ENCODE data around the gene HOXB2. TPM values are rescaled to one million over a fixed set of nuclear protein-coding genes. Genes with fewer than 3 reads are reported as not detected.

HOXB2 gene
- total RNA-seq, 1 donor from 2014 or later = 43.7 TPM

DNA sequence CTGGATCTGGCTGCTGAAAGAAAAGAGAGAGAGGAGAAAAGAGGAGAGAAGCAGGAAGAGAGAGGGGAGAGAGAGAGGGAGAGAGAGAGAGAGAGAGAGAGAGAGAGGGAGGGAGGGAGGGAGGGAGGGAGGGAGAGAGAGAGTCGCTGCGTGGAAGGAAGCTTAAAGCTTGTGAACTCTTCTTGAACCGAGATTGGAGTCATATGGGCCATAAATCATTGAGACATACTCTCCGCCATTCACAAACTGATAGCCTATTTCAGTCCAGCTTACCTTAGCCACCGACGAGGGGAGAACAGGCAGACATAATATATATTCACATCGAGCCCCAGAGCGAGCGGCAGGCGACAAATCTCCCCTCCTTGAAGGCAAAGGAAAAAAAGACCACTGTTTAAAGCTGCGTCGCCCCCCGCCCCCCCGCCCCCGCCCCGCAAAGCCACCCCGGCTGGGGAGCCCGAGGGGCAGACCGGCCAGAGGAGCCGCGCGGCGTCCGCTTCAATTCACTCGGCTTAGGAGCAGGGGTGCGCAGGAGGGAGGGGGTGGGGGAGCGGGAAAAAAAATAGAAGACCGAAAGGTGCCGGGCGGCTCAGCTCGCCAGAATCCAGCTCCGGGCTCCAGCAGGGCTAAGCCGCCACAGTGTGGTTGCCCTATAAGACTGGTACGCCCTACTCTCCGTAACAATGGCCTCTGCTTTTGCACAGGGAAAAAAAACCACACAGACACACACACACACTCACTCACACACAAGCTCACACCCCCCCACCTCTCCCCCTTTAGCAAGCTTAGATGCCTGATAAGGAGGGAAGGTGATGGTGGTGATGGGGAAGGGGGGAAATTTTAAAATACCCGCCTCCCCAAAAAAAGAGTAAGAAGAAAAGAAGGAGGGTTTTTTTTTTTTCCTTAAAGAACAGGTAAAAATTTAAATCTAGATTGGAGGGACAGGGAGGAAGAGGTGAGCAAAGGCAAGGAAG, 10.6 kb upstream of the HOXB2 start:
- peak overlapping the region; percentile 50 for H3K4me3 ChIP-seq (ENCODE audit: low read depth, low read length)

DNA sequence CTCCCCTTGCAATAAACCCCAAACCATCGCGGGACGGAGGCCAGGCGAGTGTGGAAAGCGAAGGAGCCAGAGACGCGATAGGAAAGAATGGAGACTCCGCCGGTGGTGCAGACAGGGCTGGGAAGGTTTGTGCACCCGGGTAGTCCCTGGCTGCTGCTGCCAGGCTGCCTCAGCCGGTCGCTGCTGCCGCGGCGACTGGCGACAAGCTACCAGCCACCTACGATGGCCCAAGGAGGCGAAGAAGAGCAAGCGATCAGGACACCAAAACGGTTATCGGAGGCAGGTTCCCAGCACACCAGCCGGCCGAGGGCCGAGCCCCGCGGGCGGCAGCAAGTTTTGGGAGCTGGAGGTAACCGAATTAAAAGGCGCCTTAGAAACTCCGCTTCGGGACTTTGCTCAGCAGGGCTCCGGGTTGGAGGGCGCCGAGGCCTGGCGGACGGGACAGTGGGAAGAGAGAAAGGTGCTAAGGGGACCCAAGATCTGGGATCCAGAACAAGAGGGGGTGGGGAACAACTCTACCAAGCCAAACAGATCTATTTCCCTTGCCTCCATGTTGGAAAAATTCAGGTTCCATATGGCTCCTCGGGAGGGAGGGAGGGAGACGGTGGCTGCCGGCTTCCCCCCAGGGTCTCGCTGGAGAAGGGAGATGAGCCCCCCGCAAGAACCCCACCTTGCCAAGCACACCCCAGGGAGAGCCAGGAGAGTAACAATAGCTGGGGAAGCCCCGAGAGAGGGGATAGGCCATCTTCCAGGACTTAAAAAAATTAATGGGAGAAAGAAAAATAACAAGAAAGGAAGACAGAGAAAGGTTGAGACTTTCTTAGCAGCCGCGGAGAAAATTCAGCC, 9.7 kb upstream of the HOXB2 start:
- peak overlapping the region; percentile 50 for H3K4me3 ChIP-seq (ENCODE audit: low read depth, low read length)
- no peak for DNase-seq (ENCODE audit: low read depth)
- TF ChIP-seq, protein P1, sequence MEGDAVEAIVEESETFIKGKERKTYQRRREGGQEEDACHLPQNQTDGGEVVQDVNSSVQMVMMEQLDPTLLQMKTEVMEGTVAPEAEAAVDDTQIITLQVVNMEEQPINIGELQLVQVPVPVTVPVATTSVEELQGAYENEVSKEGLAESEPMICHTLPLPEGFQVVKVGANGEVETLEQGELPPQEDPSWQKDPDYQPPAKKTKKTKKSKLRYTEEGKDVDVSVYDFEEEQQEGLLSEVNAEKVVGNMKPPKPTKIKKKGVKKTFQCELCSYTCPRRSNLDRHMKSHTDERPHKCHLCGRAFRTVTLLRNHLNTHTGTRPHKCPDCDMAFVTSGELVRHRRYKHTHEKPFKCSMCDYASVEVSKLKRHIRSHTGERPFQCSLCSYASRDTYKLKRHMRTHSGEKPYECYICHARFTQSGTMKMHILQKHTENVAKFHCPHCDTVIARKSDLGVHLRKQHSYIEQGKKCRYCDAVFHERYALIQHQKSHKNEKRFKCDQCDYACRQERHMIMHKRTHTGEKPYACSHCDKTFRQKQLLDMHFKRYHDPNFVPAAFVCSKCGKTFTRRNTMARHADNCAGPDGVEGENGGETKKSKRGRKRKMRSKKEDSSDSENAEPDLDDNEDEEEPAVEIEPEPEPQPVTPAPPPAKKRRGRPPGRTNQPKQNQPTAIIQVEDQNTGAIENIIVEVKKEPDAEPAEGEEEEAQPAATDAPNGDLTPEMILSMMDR (conservative IDR thresholded peaks at IDR 0.05; ENCODE audit: low read depth, low read length) = no peak

More for the DNA sequence above, 10.6 kb upstream of the HOXB2 start:
- no peak for DNase-seq (ENCODE audit: low read depth)
- TF ChIP-seq, protein P1 (conservative IDR thresholded peaks at IDR 0.05; ENCODE audit: low read depth, low read length) = no peak

DNA sequence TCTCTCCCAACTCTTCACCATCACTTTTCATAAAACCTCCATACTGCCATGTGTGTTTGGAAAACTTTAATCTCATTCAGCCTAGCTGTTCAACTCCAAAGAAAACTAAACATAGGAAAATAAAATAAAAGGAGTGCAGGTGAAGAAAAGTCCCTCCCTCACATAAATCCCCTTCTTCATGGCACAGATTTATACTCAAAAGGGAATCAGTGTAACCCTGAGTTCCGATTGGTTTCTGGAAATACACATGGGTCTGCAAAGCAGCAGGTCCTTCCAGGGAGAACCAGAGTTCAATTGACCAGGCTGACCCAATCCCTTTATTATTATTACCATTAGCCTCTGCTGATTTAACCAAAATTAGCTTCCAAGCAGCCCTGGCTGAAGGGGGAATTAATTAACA, 8.9 kb upstream of the HOXB2 start:
- DNase-seq (ENCODE audit: low read depth) = no peak
- peak overlapping the region; percentile 50 for H3K4me3 ChIP-seq (ENCODE audit: low read depth, low read length)
- TF ChIP-seq, protein P1 (conservative IDR thresholded peaks at IDR 0.05; ENCODE audit: low read depth, low read length) = no peak

DNA sequence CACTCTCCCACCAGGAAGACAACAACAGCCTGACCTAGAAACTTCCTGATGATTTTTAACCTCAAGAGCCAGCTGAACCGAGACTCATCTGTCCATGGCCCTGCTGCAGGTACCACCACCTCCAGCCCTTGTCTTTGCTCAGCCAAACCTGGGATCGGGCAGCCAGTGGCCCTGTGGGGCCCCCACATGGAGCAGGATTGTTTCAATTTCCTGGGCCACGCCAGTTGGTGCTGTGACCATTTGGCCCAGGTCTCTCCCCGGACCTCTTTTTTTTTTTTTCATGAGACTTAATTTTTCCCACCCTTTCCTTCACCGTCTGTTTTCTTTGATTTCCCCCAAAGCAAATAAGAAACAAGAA, 8.3 kb upstream of the HOXB2 start:
- H3K4me3 ChIP-seq (ENCODE audit: low read depth, low read length) = peak overlapping the region; percentile 15
- no peak for DNase-seq (ENCODE audit: low read depth)
- TF ChIP-seq, protein P1 (conservative IDR thresholded peaks at IDR 0.05; ENCODE audit: low read depth, low read length) = no peak

DNA sequence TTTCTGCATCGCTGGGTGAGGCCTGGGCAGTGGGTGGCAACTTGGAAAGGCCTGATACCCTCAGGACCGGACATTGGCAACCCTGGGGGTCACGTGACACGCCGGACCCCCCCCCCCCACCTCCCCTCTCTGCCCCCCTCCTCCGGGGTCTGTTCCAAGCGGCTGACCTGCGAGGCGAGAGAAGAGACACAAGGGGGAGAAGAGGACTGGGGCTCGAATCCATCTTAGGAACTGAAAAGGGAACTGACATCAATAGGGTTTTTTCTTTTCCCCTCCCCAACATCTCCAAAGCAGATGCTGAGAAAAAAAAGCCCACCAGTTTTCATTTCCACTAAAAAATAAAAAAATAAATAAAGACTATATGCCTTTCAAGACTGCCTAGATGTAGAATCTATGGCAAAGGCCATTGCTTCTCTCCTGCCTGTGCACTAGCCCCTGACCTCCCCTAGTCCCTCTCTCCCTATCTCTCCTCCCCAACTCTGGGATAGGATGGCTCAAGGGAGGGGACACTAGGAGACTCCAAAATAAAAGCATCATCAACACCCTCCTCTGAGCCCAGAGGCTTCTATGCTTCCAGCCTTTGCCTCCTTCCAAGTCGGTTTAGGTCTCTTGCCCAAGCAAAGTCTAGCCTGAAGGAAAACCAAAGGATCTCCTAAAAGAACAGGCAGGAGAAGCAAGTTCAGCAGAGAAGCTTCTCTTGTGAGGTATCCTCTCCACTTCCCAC, 7.7 kb upstream of the HOXB2 start:
- peak overlapping the region; percentile 15 for H3K4me3 ChIP-seq (ENCODE audit: low read depth, low read length)
- DNase-seq (ENCODE audit: low read depth) = no peak
- TF ChIP-seq, protein P1 (conservative IDR thresholded peaks at IDR 0.05; ENCODE audit: low read depth, low read length) = no peak

DNA sequence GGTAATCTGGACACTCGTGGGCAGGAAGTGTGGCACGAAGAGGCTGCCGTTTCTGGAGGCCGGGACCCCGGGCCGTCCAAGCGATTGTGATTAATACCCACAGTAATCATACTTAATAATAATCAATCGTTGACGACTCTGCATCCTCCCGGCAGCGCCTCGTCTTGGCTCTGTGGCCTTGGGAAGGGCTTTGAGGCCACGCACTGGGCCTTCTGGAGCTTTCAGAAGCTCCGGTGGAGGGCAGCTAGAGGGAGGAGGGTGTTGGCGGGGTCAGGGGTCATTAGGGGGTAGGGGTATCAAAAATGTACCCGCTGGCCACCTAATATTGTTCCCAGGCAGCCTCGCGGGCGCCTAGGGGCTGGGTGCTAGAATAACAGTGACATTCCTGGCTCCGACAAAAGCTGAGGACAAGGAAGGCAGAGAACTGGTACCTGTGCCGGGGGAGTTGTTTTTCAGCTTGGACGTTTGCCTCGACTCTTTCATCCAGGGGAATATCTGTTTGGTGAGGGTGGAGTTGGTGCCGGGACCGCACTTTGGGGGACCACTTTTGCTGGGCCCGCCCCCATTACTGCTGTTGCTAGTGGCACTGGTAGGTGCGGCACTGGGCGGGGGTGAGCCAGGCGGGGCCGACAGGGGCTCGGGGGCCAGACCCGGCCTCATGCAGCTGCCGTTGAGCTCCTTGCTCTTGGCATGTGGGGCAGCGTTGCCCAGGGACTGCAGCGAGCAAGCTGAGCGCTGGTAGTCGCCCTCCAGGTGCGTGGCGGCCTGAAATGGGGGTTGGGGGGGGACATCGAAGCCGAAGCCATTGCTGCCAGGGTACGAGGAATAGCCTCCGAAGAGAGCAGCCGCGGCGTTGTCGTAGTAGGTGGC, 6.9 kb upstream of the HOXB2 start:
- H3K4me3 ChIP-seq (ENCODE audit: low read depth, low read length) = peak overlapping the region; percentile 5

More for the DNA sequence above, 6.9 kb upstream of the HOXB2 start:
- DNase-seq (ENCODE audit: low read depth) = no peak
- TF ChIP-seq, protein P1 (conservative IDR thresholded peaks at IDR 0.05; ENCODE audit: low read depth, low read length) = no peak

Measured in epithelial cell of proximal tubule (primary cell).